HT1080 (cell line): ENCODE results near the gene DDX11. TPM values are rescaled to one million over a fixed set of nuclear protein-coding genes. Genes with fewer than 3 reads are reported as not detected.
"Not testable (repeated sequence)": the region's sequence is repeated elsewhere in the genome, so short reads cannot be mapped to it uniquely, and the experiment has no call there.

Experiments
- DNase-seq: peaks from one replicate; pipeline ENCODE4 v3.0.0-alpha.2; 2015; ENCODE audit warnings: low read depth
- total RNA-seq: library from RNA; depleted of rRNA; stranded (reverse); fragments of >200 nt; shearing (Covaris generic); gene quantifications from 2 replicates; pipeline ENCODE4 v1.2.3, GENCODE V29; 2014

Gene DDX11
- total RNA-seq, 1 experiment from 2014 or later: 38.2 TPM

DNA sequence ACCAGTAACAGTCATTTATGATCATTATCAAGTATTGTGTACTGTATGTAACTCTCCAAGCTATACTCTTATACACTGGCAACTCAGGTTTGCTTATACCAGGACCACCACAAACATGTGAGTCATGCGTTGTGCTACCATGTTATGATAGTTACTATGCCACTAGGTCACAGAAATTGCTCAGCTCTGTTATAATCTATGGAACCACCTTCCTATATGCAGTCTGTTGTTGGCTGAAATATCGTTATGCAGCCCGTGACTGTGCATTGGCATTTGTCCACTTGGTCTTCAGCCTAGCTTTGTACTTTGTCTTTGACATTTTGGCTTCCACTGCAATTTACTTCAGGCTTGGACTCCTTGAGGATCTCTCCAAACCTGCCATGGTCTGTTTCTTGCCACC lies 7.5 kb upstream of the DDX11 start:
- peak; percentile 32 for DNase-seq

GRCh38 chr12:31067656-31068055 lies 6.0 kb upstream of the DDX11 start:
- peak; percentile 24 for DNase-seq

DNA sequence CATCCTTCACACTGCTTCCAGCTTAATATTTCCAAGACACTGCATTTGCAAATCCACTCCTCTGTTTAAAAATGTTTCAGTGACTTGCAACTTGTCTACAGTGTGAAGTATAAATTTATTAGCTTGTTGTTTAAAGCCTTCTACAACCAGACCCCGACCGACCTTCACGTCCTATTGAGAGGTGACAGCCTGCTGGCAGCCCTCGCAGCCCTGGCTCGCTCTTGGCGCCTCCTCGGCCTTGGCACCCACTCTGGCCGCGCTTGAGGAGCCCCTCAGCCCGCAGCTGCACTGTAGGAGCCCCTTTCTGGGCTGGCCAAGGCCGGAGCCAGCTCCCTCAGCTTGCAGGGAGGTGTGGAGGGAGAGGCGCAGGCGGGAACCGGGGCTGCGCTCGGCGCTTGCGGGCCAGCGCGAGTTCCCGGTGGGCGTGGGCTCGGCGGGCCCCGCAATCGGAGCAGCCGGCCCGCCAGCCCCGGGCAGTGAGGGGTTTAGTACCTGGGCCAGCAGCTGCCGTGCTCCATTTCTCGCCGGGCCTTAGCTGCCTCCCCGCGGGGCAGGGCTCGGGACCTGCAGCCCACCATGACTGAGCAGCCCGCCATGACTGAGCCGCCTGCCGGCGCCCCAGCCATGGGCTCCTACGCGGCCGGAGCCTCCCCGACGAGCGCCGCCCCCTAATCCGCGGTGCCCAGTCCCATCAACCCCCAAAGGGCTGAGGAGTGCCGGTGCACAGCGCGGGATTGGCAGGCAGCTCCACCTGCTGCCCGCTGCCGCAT lies 2.5 kb upstream of the DDX11 start:
- not testable (repeated sequence) for DNase-seq

DNA sequence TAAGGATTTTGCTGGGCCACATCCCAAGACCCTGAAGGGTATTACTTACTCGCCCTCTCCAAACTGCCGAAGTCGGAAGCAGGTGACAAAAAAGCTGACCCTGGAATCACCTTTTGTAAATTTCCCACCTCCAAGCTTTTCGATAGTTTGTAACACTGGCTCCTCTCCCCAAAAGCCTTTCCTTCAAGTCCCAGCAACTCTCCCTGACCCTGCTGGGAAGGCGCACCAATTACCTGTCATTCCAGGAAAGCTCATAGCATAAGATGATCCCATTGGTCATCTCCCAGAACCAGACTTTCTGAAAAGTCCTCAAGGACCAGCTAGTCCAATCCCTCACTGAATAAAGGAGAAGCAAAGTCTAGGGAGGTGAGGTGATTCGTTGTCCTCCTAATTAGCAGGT lies 698 bp upstream of the DDX11 start:
- not testable (repeated sequence) for DNase-seq

DNA sequence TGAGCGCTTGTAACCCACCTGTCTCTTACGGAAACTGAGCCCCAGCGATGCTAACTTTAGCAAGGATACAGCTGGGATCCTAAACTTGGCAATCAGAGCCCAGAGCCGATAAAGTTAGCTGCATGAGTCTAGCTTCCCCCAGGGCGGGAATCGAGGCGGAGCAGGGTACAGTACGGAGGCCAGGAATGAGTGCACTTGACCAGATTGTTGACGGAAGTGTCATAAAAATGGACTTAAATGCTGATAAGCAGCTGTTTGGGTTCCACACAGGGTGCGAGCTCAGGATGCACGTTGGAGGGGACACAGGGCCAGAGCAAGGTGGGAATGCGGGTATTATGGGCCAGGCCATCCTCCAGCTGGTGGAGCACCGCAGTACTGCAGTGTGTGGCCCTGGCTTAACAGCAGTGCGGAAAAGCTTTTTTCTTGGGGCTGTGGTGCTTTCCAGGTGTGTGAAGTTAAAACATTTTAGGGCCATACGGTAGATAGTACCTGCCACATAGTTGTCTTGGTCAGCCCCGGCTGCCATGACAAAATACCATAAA lies 744 bp downstream of the DDX11 start:
- not testable (repeated sequence) for DNase-seq

- not testable (repeated sequence) for DNase-seq
These were observed 2.5 kb downstream of the DDX11 start for GRCh38 chr12:31076150-31076549.

GRCh38 chr12:31077095-31077494 lies 3.4 kb downstream of the DDX11 start:
- DNase-seq: not testable (repeated sequence)

- peak; percentile 34 for DNase-seq
These were observed 4.3 kb downstream of the DDX11 start for GRCh38 chr12:31077998-31078397.

DNA sequence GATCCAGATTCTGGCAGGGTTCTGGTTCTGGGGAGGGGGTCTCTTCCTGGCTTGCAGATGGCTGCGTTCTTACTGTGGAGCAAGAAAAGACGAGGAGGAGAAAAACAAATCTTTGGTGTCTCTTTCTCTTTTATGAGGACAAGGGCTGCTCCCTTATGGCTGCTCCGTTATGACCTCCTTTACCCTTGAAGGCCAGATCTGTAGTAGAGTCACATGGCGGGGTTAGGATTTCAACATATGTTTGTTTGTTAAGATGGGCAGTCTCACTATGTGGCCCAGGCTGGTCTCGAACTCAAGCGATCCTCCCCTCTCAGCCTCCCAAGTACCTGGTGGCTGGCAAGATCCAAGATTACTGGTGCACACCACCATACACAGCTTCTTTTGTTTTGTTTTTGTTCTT lies 5.8 kb downstream of the DDX11 start:
- DNase-seq: not testable (repeated sequence)

DNA sequence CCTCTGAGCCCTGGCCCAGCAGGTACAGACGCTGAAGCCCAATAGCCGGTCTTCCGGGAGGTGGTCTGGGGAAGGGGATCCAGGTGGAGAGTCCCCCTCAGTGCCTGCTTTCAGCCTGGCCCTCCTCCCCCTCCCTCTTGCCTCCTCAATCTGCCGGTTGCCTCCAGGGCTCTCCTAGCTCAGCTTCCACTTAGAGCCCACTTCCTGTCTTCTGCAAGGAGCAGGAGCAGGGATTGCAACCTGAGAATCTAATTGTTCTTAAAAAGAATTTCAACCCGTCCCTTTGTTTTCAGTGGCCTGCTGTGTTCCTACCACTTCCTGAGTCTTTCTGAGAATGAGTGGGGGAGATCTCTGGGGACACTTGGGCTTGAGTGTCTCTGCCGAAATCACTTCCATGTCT lies 6.6 kb downstream of the DDX11 start:
- DNase-seq: peak; percentile 85

DNA sequence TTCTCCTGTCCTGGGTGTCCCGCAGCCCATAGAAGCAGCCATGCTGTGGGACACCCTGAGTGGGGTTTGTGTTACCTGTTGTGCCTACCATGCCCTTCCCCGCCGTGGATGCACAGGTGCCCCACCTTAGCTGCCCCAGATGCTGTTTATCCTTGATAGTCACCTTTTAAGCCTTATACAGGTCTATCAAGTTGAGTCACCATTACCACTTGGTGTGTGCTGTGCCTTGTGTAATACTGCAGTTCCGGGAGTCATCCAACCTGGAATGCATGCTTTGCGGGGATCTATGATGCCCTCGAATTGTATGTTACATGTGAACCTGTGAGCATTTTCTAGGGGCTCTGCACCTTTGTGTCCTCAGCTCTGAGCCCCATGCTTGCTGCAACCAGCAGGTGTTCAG lies 7.6 kb downstream of the DDX11 start:
- not testable (repeated sequence) for DNase-seq

DNA sequence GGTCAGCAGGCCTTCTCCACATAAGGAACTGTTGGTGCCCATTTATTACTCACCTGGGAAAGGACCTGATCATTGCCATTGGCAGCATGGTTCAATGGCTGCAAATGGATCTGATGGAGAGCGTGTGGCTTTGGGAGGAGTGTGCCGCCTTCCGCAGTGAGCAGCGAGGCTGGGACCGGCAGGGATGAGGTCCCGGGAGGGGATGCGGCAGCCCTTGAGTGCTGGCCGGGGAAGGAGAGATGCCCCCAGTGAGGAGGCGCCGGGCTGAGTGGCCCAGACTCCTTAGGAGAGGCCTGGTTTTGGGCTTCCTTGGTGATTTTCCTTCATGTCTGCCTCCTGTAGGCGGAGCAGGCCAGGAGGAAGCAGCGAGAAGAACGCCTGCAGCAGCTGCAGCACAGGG lies 10.6 kb downstream of the DDX11 start:
- not testable (repeated sequence) for DNase-seq

- DNase-seq: not testable (repeated sequence)
These were observed 12.4 kb downstream of the DDX11 start for GRCh38 chr12:31086032-31086431.

GRCh38 chr12:31087486-31087885 lies 13.8 kb downstream of the DDX11 start:
- DNase-seq: not testable (repeated sequence)

GRCh38 chr12:31087956-31088355 lies 14.3 kb downstream of the DDX11 start:
- not testable (repeated sequence) for DNase-seq

DNA sequence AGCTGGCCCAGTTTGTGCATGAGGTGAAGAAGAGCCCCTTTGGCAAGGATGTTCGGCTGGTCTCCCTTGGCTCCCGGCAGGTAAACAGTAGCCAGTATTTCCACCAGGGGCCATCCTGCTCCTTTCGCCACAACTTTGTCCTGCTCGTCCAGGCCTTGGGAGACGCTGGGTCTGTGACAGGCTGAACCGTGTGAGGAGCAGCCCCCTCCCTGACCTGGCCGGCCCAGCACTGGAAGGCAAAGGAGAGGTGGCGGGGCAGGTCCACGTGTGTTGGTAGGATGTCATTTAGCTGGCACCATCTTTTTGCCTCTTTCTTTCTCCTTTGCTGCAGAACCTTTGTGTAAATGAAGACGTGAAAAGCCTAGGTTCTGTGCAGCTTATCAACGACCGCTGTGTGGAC lies 15.4 kb downstream of the DDX11 start:
- DNase-seq: no peak

- not testable (repeated sequence) for DNase-seq
These were observed 18.0 kb downstream of the DDX11 start for GRCh38 chr12:31091629-31092028.

DNA sequence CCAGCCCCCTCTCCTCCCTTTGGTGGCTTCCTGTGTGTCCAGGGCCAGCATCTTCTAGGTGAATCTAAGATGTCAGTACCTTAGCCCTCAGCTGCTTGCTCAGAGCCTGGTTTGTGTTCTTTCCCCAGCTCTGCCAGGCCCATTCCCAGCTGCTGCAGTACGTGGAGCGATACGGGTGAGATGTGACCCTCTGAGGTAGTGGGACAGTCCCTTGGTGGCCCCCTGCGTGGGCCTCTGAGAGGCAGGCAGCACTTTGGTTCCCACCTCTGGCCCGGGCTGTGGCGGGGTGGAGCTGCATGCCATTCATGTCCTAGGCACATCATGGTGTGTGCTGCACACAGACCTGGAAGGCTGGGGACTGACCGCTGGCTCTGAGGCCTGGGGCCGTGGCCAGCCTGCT lies 19.1 kb downstream of the DDX11 start:
- not testable (repeated sequence) for DNase-seq

GRCh38 chr12:31095080-31095860 lies 21.6 kb downstream of the DDX11 start:
- DNase-seq: not testable (repeated sequence)

GRCh38 chr12:31096251-31097065 lies 22.8 kb downstream of the DDX11 start:
- not testable (repeated sequence) for DNase-seq

DNA sequence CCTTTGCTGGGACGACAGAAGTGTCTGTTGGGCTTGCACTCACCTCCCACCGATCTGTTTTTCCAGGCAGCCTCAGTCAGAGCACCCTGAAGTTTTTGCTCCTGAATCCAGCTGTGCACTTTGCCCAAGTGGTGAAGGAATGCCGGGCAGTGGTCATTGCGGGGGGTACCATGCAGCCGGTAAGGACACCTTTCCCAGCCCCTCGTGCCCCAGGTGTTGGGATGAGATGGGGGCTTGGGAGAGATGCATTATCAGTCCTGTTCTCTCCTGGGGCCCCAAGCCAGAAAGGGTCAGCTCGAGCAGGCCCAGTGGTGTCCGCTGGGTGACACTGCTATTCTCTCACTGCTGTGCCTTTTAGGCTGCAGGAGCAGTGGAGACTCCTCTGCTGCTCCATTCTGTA lies 24.2 kb downstream of the DDX11 start:
- DNase-seq: not testable (repeated sequence)
